Parathyroid adenoma (tissue), 2 donors: ENCODE results near the gene CMTM8.

Experiments
- H2AFZ ChIP-seq: fragments of 300-600 bp; sonication (generic); one replicate; pipeline ENCODE4 v1.7.0; 2017; ENCODE audit warnings: antibody characterized with exemption, mild to moderate bottlenecking
- H3K27ac ChIP-seq: fragments of 300-600 bp; sonication (generic); one replicate; pipeline ENCODE4 v1.7.0; 2017
- H3K27me3 ChIP-seq: fragments of 300-600 bp; sonication (generic); one replicate; pipeline ENCODE4 v1.7.0; 2017; ENCODE audit warnings: low read length; ENCODE audit not compliant: control insufficient read depth, insufficient read depth
- H3K36me3 ChIP-seq: fragments of 300-600 bp; sonication (generic); one replicate; pipeline ENCODE4 v1.7.0; 2017; ENCODE audit warnings: low read length; ENCODE audit not compliant: control insufficient read depth, insufficient read depth
- H3K4me1 ChIP-seq: fragments of 300-600 bp; sonication (generic); one replicate; pipeline ENCODE4 v1.7.0; 2017; ENCODE audit warnings: control low read depth
- H3K4me2 ChIP-seq: fragments of 300-600 bp; sonication (generic); one replicate; pipeline ENCODE4 v1.7.0; 2017; ENCODE audit warnings: low read length
- H3K4me3 ChIP-seq: fragments of 300-600 bp; sonication (generic); one replicate; pipeline ENCODE4 v1.7.0; 2017; ENCODE audit warnings: low read depth, low read length
- H3K79me2 ChIP-seq: fragments of 300-600 bp; sonication (generic); one replicate; pipeline ENCODE4 v1.7.0; 2017; ENCODE audit warnings: control low read depth
- H3K9ac ChIP-seq: fragments of 300-600 bp; sonication (generic); one replicate; pipeline ENCODE4 v1.7.0; 2017; ENCODE audit warnings: mild to moderate bottlenecking
- H3K9me3 ChIP-seq: fragments of 300-600 bp; sonication (generic); one replicate; pipeline ENCODE4 v1.7.0; 2017; ENCODE audit warnings: low read length; ENCODE audit not compliant: control insufficient read depth
- CTCF ChIP-seq: fragments of 300-600 bp; sonication (generic); IDR thresholded peaks from one replicate; pipeline ENCODE4 v1.7.0; 2017; ENCODE audit warnings: antibody characterized with exemption, mild to moderate bottlenecking
- donor health status: primary hyperparathyroidism.

CMTM8 gene

GRCh38 chr3:32404714-32405113 is 166.2 kb downstream of the CMTM8 start:
- H3K27ac ChIP-seq = no peak overlapping the region
- no peaks in the 10 kb centered on the region for H3K4me1 ChIP-seq
- TF ChIP-seq CTCF = no peak

DNA sequence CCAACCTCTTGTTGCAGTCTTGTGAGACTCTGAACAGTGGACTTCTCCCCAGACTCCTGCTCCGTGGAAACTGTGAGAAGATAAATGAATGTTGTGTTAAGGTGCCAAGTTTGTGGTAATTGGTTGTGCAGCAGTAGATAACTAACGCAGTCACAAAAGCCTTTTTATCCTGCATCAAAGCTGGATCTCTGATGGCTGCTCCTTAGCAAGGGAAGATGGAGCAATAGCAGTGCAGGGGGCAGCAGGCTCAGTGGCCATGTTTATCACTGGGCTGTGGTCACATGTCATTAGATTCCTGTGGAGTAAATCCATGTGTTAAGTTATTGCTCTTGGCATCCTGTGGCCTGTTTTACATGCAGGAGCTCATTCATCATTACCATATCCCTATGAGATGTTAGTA is 166.7 kb downstream of the CMTM8 start:
- Histone ChIP-seq H3K79me2 (no peaks in the 10 kb centered on the region), H3K4me1 (peaks cover 1% of the 10 kb centered on the region), H3K27ac (no peak overlapping the region), H3K9me3 (no peaks in the 10 kb centered on the region), H3K27me3 (no peaks in the 10 kb centered on the region), H2AFZ (no peak overlapping the region), H3K4me2 (no peak overlapping the region), H3K36me3 (no peaks in the 10 kb centered on the region), H3K4me3 (no peak overlapping the region), H3K9ac (no peak overlapping the region)
- no peak for TF ChIP-seq CTCF

More at GRCh38 chr3:32404714-32405113, 166.2 kb downstream of the CMTM8 start:
- Histone ChIP-seq H3K36me3 (no peaks in the 10 kb centered on the region), H3K4me3 (no peak overlapping the region), H3K27me3 (no peaks in the 10 kb centered on the region), H2AFZ (no peak overlapping the region), H3K9me3 (no peaks in the 10 kb centered on the region), H3K9ac (no peak overlapping the region), H3K4me2 (no peak overlapping the region), H3K79me2 (no peaks in the 10 kb centered on the region)

- Histone ChIP-seq H3K4me3 (no peak overlapping the region), H3K4me1 (peaks cover 2% of the 10 kb centered on the region), H3K79me2 (no peaks in the 10 kb centered on the region), H3K27me3 (no peaks in the 10 kb centered on the region), H3K36me3 (no peaks in the 10 kb centered on the region), H3K4me2 (no peak overlapping the region), H3K27ac (no peak overlapping the region), H3K9me3 (no peaks in the 10 kb centered on the region), H2AFZ (no peak overlapping the region), H3K9ac (no peak overlapping the region)
- TF ChIP-seq CTCF = no peak
Observed at GRCh38 chr3:32405711-32406323, 167.3 kb downstream of the CMTM8 start.

DNA sequence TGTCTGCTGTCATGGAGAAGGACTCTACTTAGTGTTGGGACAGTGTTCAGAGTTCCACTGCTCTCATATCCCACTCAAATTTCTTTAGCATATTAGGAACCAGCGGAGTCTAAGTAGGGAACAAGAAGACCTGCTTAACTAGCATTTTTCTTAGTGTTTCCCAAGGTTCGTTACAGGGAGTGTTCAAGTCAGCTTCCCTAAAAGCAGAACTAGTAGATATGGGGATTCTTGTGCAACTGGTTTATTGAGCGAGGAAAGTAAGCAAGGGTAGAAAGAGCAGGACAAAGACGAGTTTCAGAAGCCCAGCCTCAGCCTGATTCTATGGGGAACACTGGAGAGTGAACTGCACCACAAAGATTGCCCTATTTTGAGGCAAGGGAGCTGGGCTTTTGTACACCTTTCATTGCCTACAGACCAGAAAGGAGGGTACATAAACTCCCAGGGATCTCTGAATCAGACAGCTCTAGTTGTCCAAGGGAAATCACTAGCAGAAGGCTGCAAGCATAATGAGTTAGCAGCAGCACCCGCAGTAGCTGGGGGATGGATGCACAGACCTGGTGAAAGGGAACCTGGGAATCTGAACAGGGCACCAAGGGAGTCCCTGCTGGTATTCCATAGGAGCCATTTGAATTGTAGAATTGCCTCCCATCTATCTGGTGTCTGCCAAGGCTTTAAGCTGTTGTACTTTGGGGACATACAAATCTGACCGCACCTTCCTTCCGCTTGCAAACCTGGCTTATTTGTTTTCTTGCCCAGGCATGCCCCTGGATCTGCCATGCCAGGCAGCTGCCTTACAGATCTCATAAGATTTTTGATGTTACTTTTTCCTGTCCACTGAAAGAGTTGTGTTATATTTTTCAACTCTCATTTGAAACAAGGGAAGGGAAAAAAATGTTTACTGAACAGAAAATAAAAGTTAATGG is 168.3 kb downstream of the CMTM8 start:
- Histone ChIP-seq H3K9ac (no peak overlapping the region), H2AFZ (no peak overlapping the region), H3K79me2 (no peaks in the 10 kb centered on the region), H3K4me2 (no peak overlapping the region), H3K36me3 (no peaks in the 10 kb centered on the region), H3K27ac (no peak overlapping the region), H3K27me3 (no peaks in the 10 kb centered on the region), H3K4me3 (no peak overlapping the region), H3K9me3 (no peaks in the 10 kb centered on the region), H3K4me1 (peaks cover 2% of the 10 kb centered on the region)
- TF ChIP-seq CTCF = no peak
